ENCODE results near the gene PTK6. TPM values are rescaled to one million over a fixed set of nuclear protein-coding genes. Genes with fewer than 3 reads are reported as not detected.

The PTK6 gene
- 35.2 and 51.9 TPM in 2 replicates for total RNA-seq

GRCh38 chr20:63536997-63537524 is at the start of gene PTK6:
TSS of gene PTK6 (minus strand) at chr20:63537376. CDS start at chr20:63537314, 62 bp downstream.

DNA sequence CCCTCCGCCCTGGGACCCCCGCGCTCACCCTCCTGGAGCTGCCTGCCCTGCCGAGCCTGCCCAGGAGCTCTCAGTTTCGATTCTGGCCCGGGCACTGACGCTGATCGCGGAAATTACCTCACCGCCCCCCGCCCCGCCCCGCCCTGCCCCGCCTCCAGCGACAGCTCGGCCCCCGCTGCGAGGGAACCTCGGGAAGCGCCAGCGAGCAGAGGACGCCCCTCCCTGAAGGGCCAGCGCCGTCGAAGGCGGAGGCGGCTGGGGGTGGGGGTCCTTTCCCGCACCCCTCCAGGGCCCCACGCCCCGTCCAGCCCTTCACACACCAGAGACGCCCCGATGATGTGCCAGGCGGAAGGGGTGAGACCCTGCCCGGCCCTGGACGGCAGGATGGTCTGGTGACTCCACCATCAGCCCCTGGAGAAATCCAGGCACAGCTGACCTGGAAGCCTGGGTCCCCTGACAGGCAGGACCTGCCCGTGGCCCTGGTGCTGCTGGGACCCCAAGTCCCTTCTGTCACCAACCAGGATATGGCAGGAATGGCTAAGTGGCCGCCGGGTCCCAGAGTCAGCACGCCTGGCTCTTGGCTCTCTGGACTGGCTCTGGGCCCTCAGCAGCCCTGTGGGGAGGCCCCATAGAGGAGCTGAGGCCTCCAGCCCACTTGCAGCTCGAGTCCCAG is 37.1 kb upstream of the PTK6 start, which contains the start of gene HELZ2:
Gene HELZ2, minus strand, starts transcription at position 84 of the 673 bp plus-strand sequence. CDS start 1,854 bp downstream, outside the sequence.

GRCh38 chr20:63553933-63554290 is 16.7 kb upstream of the PTK6 start, which contains the start of gene FNDC11:
TSS of gene FNDC11 (plus strand) at chr20:63554159. CDS start at chr20:63555664, 1,505 bp downstream.

DNA sequence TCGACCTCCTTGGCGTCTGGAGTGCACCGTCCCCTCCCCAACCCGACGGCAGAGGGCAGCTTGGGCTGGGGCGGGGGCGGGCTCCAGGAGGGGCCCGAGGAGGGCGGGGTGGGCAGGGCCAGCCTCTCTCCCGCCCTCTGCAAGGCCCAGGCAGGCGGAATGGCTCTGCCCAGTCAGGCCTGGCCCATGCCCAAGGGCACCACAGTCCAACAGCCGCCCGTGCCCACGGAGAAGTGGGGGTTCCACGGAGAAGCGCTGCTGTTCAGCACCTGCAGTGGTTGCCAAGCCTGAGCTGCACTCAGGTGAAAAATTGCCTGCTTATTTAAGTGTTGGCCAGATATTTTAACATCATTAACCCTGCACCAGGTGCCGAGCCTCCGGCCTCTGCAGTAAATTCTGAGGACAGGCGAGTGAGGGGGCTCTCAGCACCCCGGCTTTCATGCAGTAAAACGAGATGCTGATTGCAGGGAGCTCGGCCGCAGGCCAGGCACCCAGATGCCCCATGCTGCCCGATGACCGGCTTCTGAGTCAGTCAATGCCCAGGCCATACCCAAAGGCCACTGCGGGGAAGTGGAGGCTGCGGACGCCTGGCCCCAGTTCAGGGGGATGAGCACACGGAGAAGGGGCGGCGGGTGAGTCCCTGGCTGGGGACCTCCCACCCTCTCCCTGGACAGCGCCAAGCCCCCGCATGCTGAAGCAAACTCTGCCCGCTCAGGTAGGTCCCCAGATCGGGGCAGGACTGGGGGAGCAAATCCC is 10.7 kb upstream of the PTK6 start, which contains the start of gene SRMS:
Gene SRMS, minus strand, starts transcription at position 25 of the 756 bp plus-strand sequence. CDS start 286 bp downstream, outside the sequence.

GRCh38 chr20:63520504-63520933 is 16.7 kb downstream of the PTK6 start, which contains the start of gene PPDPF:
TSS of gene PPDPF (plus strand) at chr20:63520765. CDS start at chr20:63521309, 544 bp downstream.

DNA sequence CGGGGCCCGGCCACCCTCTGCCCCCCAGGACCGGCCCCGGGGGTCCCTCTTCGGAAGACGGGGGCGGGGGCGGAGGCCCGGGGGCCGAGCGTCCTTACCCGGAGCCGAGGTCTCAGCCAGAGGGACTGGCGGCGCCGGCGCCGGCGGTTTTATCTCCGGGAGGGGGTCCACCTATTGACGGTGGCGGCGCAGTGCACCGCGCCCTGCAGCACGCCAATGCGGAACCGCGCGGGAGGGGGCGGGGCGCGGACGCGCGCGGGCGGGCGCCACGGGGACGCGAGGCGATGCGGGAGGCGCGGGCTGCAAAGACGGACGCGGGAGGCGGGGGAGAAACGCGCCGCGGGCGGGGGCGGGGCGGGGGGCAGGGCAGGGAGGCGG is 38.2 kb downstream of the PTK6 start, which contains the start of gene EEF1A2:
Gene EEF1A2, minus strand, starts transcription at position 124 of the 378 bp plus-strand sequence. CDS start 1,320 bp downstream, outside the sequence.

Other genes starting within 250 kb of the PTK6 start
- under 0.01 and 0.07 TPM in 2 replicates for gene COL20A1, start 244.2 kb downstream of the PTK6 start, total RNA-seq
- gene CHRNA4, start 176.0 kb downstream of the PTK6 start, total RNA-seq = not detected in 2 replicates
- under 0.01 TPM in 1 of 2 replicates, not detected in the other for gene KCNQ2, start 64.7 kb downstream of the PTK6 start, total RNA-seq
- 1.0 and 1.4 TPM in 2 replicates for gene EEF1A2, start 38.3 kb downstream of the PTK6 start, total RNA-seq
- gene PPDPF, start 16.6 kb downstream of the PTK6 start, total RNA-seq = 58.4 and 133 TPM in 2 replicates
- 0.14 and 0.34 TPM in 2 replicates for gene SRMS, start 10.4 kb upstream of the PTK6 start, total RNA-seq
- gene FNDC11, start 16.8 kb upstream of the PTK6 start, total RNA-seq = 0.43 and 0.68 TPM in 2 replicates
- 33.5 and 51.0 TPM in 2 replicates for gene HELZ2, start 36.9 kb upstream of the PTK6 start, total RNA-seq
- 16.1 and 17.7 TPM in 2 replicates for gene GMEB2, start 89.7 kb upstream of the PTK6 start, total RNA-seq
- gene STMN3, start 116.0 kb upstream of the PTK6 start, total RNA-seq = under 0.01 and 1.2 TPM in 2 replicates
- gene RTEL1, start 120.9 kb upstream of the PTK6 start, total RNA-seq = 5.1 and 11.7 TPM in 2 replicates
- 5.5 and 26.8 TPM in 2 replicates for gene TNFRSF6B, start 159.3 kb upstream of the PTK6 start, total RNA-seq
- 28.7 and 51.0 TPM in 2 replicates for gene ARFRP1, start 170.6 kb upstream of the PTK6 start, total RNA-seq
- gene ZGPAT, start 170.7 kb upstream of the PTK6 start, total RNA-seq = 16.7 and 16.9 TPM in 2 replicates
- gene LIME1, start 199.3 kb upstream of the PTK6 start, total RNA-seq = 1.0 and 4.3 TPM in 2 replicates
- 22.2 and 24.8 TPM in 2 replicates for gene SLC2A4RG, start 202.4 kb upstream of the PTK6 start, total RNA-seq